Suprapubic skin (tissue), 4 donors: ENCODE results near the gene TCF21.
"Not testable (repeated sequence)": the region's sequence is repeated elsewhere in the genome, so short reads cannot be mapped to it uniquely, and the experiment has no call there.

Experiments used
- CTCF ChIP-seq, 2 donors: fragments of 200-600 bp in 1 of 2; fragments of 450-650 bp in 1 of 2; sonication (generic) in 1 of 2; IDR thresholded peaks; one replicate each; pipeline ENCODE4 v1.5.1; 2016 to 2019; ENCODE audit warnings: antibody characterized with exemption in 2 of 2, mild to moderate bottlenecking in 1 of 2, moderate library complexity in 1 of 2
- POLR2A ChIP-seq, 2 donors: fragments of 450-650 bp; IDR thresholded peaks; one replicate each; pipeline ENCODE4 v1.6.1; 2017; ENCODE audit warnings: antibody characterized with exemption in 2 of 2, mild to moderate bottlenecking in 2 of 2, moderate library complexity in 2 of 2
- POLR2AphosphoS5 ChIP-seq, 3 donors: sonication (generic); formaldehyde crosslinking; IDR thresholded peaks; one replicate each; pipeline ENCODE4 v1.6.1; 2017; ENCODE audit warnings: antibody characterized with exemption in 3 of 3

- TF ChIP-seq POLR2AphosphoS5, CTCF, POLR2A (IDR thresholded peaks at IDR 0.05): not testable (repeated sequence)
Measured at GRCh38 chr6:133936352-133936751, 47.4 kb downstream of the TCF21 start.
